Left ventricle myocardium superior (tissue), 1 donor: ENCODE data around the gene DNAJC2. TPM values are rescaled to one million over a fixed set of nuclear protein-coding genes. Genes with fewer than 3 reads are reported as not detected.
"Not testable (repeated sequence)": the region's sequence is repeated elsewhere in the genome, so short reads cannot be mapped to it uniquely, and the experiment has no call there.

ENCODE experiments used
- ATAC-seq: fragments of 200-7000 bp; cut with Tn5 transposase; one replicate; pipeline ENCODE4 v1.9.1; 2020; ENCODE audit warnings: mild to moderate bottlenecking, moderate library complexity
- DNase-seq: peaks from one replicate; pipeline ENCODE4 v3.0.0-alpha.2; 2020
- intact Hi-C: fragments of 100-400 bp; cut with micrococcal nuclease; formaldehyde crosslinking; loops from one replicate; pipeline ENCODE4 v1.11.0; 2022
- total RNA-seq: library from RNA; stranded (reverse); fragmentation: NEBNext Ultra II Directional; extraction: Animal tissue kit (Norgen Biotek cat#: 25700); gene quantifications from one replicate; pipeline ENCODE4 v1.2.1, GENCODE V29; 2021
- donor health status: DM: no; HTN: yes; CAD: no; lungs with severe emphysema.

DNAJC2 gene
- total RNA-seq, 1 donor from 2014 or later = 13.9 TPM

DNA sequence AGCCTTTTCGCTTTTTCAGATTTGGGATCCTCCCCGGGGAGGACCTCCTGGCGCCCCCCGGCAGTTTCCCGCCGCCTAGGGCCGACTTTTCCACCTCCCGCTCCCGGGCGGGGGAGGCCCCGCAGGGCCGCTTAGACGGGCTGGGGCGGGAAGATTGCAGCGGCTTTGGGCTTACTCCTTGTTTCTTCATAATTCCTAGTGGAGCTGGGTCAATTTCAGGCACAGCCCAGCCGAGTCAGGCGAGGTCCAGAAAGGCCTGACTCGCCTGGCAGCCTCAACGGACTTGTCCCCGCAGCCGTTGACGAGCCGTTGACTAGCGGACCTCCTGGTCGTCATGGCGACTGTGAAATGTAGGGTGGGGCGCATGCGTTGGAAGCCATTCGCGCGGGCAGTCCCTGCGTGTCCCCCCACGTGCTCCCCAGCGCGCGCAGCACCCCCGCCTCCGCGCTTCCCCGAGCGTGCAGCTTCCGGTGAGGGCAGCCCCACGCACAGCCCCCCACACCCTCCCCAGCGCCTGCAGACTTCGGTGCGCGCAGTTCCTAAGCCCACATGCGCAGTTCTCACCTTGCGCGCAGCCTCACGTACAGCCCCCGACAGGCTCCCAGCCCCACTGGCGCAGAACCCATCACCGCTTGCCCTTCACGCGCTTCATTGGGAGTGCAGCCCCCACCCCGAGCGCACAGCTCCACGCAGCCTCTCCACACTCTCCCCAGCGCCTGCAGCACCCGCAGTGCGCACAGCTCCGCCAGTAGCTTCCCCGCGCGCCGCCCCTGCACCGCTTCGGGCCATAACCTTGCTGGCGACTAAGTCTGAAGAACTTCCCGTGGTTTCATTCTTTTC, 64.4 kb downstream of the DNAJC2 start:
- intact Hi-C loops = not testable (repeated sequence)
- peak; percentile 81 for DNase-seq
- peak; percentile 96 for ATAC-seq

DNA sequence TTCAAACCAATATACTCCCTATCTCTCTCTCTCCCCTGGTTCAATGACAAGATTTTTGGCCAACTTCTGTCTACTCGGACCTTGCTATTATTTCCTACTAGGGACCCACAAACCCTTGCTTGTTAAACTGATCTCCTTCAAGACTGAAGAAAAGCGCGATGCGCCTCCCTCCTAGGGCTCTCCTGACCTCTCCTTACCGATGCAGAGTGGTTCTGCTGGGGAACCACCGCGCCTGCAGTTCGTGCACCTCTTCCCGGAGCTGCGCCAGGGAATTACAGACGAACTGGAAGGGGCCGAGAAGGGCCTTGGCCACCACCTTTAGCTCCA, 65.0 kb downstream of the DNAJC2 start:
- peak; percentile 62 for ATAC-seq
- intact Hi-C loops, DNase-seq: not testable (repeated sequence)

DNA sequence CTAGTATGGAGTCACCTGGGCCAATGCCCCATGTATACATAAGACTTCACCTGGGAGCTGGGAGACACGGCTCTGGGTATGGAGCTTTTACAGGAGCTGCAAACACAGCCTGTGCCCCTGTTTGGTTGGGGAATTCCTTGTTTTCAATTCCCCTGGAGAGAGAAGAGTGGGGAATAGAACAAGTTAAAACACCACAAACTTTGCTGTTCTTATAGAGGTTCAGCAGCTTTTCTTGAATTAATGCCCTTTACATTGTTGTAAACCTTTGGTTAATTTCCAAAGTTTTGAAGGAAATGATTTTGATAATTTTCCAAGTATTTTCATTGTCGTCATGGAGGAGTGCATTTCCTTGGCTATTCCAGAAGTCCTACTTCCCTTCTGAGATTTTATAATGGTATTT, 66.4 kb downstream of the DNAJC2 start:
- DNase-seq, ATAC-seq, intact Hi-C loops: not testable (repeated sequence)

DNA sequence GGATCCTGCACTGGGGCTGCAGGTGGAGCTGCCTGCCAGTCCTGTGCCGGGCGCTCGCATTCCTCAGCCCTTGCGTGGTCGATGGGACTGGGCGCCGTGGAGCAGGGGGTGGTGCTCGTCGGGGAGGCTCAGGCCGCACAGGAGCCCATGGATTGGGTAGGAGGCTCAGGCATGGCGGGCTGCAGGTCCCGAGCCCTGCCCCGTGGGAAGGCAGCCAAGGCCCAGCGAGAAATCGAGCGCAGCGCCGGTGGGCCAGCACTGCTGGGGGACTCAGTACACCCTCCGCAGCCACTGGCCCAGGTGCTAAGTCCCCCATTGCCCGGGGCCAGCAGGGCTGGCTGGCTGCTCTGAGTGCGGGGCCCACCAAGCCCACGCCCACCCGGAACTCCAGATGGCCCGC, 69.7 kb downstream of the DNAJC2 start:
- intact Hi-C loops, DNase-seq, ATAC-seq: not testable (repeated sequence)

DNA sequence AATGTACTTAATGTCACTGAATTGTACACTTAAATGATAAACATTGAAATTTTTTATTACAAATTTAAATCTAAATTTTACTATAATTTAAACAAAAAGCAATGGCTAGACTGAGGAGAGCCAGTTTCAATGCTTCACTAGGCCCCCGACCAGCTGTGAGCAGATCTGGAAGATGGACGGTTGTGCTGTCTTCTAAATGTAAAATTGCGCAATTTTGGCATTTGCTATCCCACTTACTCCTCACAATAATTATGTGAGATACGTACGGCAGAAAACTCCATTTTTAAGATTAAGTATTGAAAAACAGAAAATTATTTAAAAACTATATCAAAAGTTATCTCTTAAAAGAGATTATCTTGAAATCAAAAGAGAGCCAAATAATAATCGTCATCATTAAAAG, 71.2 kb downstream of the DNAJC2 start:
- intact Hi-C loops, DNase-seq, ATAC-seq: not testable (repeated sequence)

DNA sequence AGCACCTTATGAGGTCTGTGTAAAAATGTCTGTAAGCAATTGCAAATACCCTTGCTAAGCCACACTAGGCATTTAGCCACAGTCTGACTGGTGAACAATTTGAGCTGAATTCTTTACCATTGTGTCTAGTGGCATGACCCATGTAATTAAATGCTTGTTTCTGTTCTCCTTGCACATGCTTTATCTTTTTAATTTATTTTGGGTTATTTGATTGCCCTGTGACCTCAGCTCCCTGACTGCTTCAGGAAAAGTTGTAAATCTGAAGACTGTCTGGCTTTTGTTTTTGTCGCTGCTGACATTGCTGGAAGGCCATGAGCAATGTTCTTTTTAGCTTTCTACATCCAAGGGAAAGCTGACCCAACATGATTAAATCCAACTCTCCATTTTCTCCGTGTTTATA, 78.3 kb downstream of the DNAJC2 start:
- DNase-seq, intact Hi-C loops, ATAC-seq: not testable (repeated sequence)

DNA sequence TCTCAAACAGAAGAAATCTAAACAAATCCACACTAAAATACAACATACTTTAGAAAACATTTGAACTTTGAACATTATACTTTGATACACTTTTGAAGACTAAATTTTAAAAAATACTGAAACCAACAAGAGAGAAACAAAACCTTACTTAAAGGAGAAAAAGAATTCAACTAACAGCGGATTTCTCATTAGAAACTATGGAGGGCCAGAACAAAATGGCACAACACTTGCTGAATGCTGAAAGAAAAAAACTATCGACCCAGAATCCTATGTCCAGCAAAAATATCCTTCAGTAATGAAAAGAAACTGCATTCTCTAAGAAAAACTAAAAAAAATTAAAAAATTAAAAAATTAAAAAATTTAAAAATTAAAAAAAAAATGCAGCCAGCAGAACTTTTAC, 80.5 kb downstream of the DNAJC2 start:
- DNase-seq, intact Hi-C loops, ATAC-seq: not testable (repeated sequence)

Other genes with a start within 250 kb of the DNAJC2 start
- gene NAPEPLD, start 195.7 kb downstream of the DNAJC2 start, total RNA-seq = 16.7 TPM
- 79.3 TPM for gene PMPCB, start 47.3 kb downstream of the DNAJC2 start, total RNA-seq
- gene PSMC2, start 2.9 kb upstream of the DNAJC2 start, total RNA-seq = 117 TPM
- not detected for gene SLC26A5, start 101.4 kb upstream of the DNAJC2 start, total RNA-seq